A673 (cell line): ENCODE data around the gene BRAF. TPM values are rescaled to one million over a fixed set of nuclear protein-coding genes. Genes with fewer than 3 reads are reported as not detected.

Source experiments
- BruUV-seq: library from RNA; stranded (reverse); fragments of 400-500 nt; replicated peaks from 2 replicates; lab custom pipeline; 2021; lab: Mats Ljungman, UMichigan
- CTCF ChIA-PET: fragments of 300-600 bp; sonication (Branson Sonifier 250); formaldehyde crosslinking; loops from one replicate; lab custom pipeline; 2022; ENCODE audit warnings: antibody characterized with exemption; lab: Charles Lee
- POLR2A ChIA-PET: fragments of 300-600 bp; sonication (Branson Sonifier 250); formaldehyde crosslinking; loops from one replicate; lab custom pipeline; 2022; ENCODE audit warnings: antibody characterized with exemption; ENCODE audit not compliant: low non-redundant PET; lab: Charles Lee
- DNase-seq: peaks from one replicate; pipeline ENCODE4 v3.0.0-alpha.2; 2015; ENCODE audit warnings: low spot score
- H3K27ac ChIP-seq: fragments of 200-600 bp; sonication (generic); 2 replicates; pipeline ENCODE4 v1.5.1; 2016; ENCODE audit warnings: mixed run types, low read depth, mild to moderate bottlenecking, mixed read lengths, antibody characterized with exemption, low read length; ENCODE audit not compliant: poor library complexity, severe bottlenecking
- H3K27me3 ChIP-seq: fragments of 200-600 bp; sonication (generic); replicated peaks from 2 replicates; pipeline ENCODE4 v1.6.1; 2017; ENCODE audit warnings: mixed run types, low read depth, mild to moderate bottlenecking, mixed read lengths, antibody characterized with exemption, low read length; ENCODE audit not compliant: insufficient read depth, poor library complexity
- H3K36me3 ChIP-seq: fragments of 200-600 bp; sonication (generic); 2 replicates; pipeline ENCODE4 v1.6.1; 2016; ENCODE audit warnings: mixed run types, mild to moderate bottlenecking, mixed read lengths, antibody characterized with exemption, low read length; ENCODE audit not compliant: insufficient read depth, poor library complexity, severe bottlenecking
- H3K4me1 ChIP-seq: fragments of 200-600 bp; sonication (generic); 2 replicates; pipeline ENCODE4 v1.6.1; 2017; ENCODE audit warnings: mixed run types, mild to moderate bottlenecking, mixed read lengths, antibody characterized with exemption, low read length; ENCODE audit not compliant: insufficient read depth, poor library complexity, severe bottlenecking
- H3K4me3 ChIP-seq: fragments of 200-600 bp; sonication (generic); 2 replicates; pipeline ENCODE4 v1.5.1; 2016; ENCODE audit warnings: low read depth, mixed run types, mild to moderate bottlenecking, mixed read lengths, low read length; ENCODE audit not compliant: poor library complexity, severe bottlenecking
- H3K9me3 ChIP-seq: fragments of 200-600 bp; sonication (generic); 2 replicates; pipeline ENCODE4 v1.6.1; 2016; ENCODE audit warnings: mixed run types, low read depth, mild to moderate bottlenecking, mixed read lengths, antibody characterized with exemption, low read length; ENCODE audit not compliant: poor library complexity, severe bottlenecking
- CTCF ChIP-seq: fragments of 300-800, 200-600 bp; sonication (generic); conservative IDR thresholded peaks from 2 replicates; pipeline ENCODE4 v1.5.1; 2017; ENCODE audit warnings: low read depth, mild to moderate bottlenecking, antibody characterized with exemption, low read length, moderate library complexity, mixed read lengths
- EZH2 ChIP-seq: fragments of 200-600 bp; sonication (generic); IDR thresholded peaks from 2 replicates; pipeline ENCODE4 v1.6.1; 2017; ENCODE audit warnings: borderline replicate concordance, low read depth, mild to moderate bottlenecking, mixed read lengths, antibody characterized with exemption, low read length; ENCODE audit not compliant: poor library complexity, severe bottlenecking
- intact Hi-C: fragments of 100-400 bp; cut with micrococcal nuclease; formaldehyde crosslinking; loops from one replicate; pipeline ENCODE4 v1.10.0; 2022; ENCODE audit not compliant: unreplicated experiment
- total RNA-seq: library from RNA; stranded (reverse); gene quantifications from 2 replicates; pipeline ENCODE4 v1.2.3, GENCODE V29; 2021

The BRAF gene
- total RNA-seq, 1 experiment from 2014 or later: 31.8 TPM

- H3K4me3 ChIP-seq: no peak overlapping the region
- no peaks in the 10 kb centered on the region for H3K27me3 ChIP-seq
- TF ChIP-seq CTCF (no peak), EZH2 (no peak)
- H3K4me1 ChIP-seq: peaks cover 9% of the 10 kb centered on the region
- no peak overlapping the region for H3K27ac ChIP-seq
- no peaks in the 10 kb centered on the region for H3K9me3 ChIP-seq
- intact Hi-C loops: no loop called here
- CTCF ChIA-PET: no interaction called here
- DNase-seq: no peak
- POLR2A ChIA-PET: no interaction called here
- no TSS peak for BruUV-seq
- H3K36me3 ChIP-seq: peaks cover 22% of the 10 kb centered on the region
These were observed 220.5 kb downstream of the BRAF start for GRCh38 chr7:140704205-140704604.

GRCh38 chr7:140702774-140703173, 222.0 kb downstream of the BRAF start:
- H3K36me3 ChIP-seq: peaks cover 22% of the 10 kb centered on the region
- no TSS peak for BruUV-seq
- no peak overlapping the region for H3K4me3 ChIP-seq
- ChIA-PET POLR2A (no interaction called here), CTCF (no interaction called here)
- H3K4me1 ChIP-seq: peaks cover 15% of the 10 kb centered on the region
- TF ChIP-seq EZH2: no peak
- no peak overlapping the region for H3K27ac ChIP-seq
- intact Hi-C loops: no loop called here
- no peaks in the 10 kb centered on the region for H3K9me3 ChIP-seq
- H3K27me3 ChIP-seq: no peaks in the 10 kb centered on the region
- no peak for DNase-seq

GRCh38 chr7:140698477-140698876, 226.3 kb downstream of the BRAF start:
- TF ChIP-seq CTCF (no peak), EZH2 (no peak)
- no TSS peak for BruUV-seq
- intact Hi-C loops: loop anchor here (10.0 kb wide), 1 partner anchor 836 kb away; no protein-coding TSS in a partner anchor
- H3K27ac ChIP-seq: no peak overlapping the region
- no peak for DNase-seq
- H3K36me3 ChIP-seq: peaks cover 6% of the 10 kb centered on the region
- no peak overlapping the region for H3K4me3 ChIP-seq
- no peaks in the 10 kb centered on the region for H3K9me3 ChIP-seq
- ChIA-PET CTCF (interaction anchor here (0.5 kb wide), 1 partner anchor 25 kb away, joined by 3 read pairs; no protein-coding TSS in a partner anchor), POLR2A (no interaction called here)
- peaks cover 22% of the 10 kb centered on the region for H3K4me1 ChIP-seq
- no peaks in the 10 kb centered on the region for H3K27me3 ChIP-seq
